HepG2 (cell line): Measurements from ENCODE around the gene AATF. TPM values are rescaled to one million over a fixed set of nuclear protein-coding genes. Genes with fewer than 3 reads are reported as not detected.

Experiments
- ARNTL ChIP-seq: sonication (generic); formaldehyde crosslinking; IDR thresholded peaks from 2 replicates; pipeline ENCODE4 v1.4.0; 2020; ENCODE audit warnings: mild to moderate bottlenecking, missing genetic modification reagents
- EEA1 ChIP-seq: sonication (generic); formaldehyde crosslinking; IDR thresholded peaks from 2 replicates; pipeline ENCODE4 v1.5.1; 2020; ENCODE audit warnings: mild to moderate bottlenecking, missing genetic modification reagents, borderline replicate concordance
- FOSL1 ChIP-seq: sonication (generic); formaldehyde crosslinking; IDR thresholded peaks from 2 replicates; pipeline ENCODE4 v1.9.0; 2021; ENCODE audit warnings: missing genetic modification reagents, borderline replicate concordance
- GTF2F1 ChIP-seq: fragments of 150-350 bp; IDR thresholded peaks from 2 replicates; pipeline ENCODE4 v1.6.1; 2014; ENCODE audit warnings: low read length
- NAIF1 ChIP-seq: sonication (generic); formaldehyde crosslinking; IDR thresholded peaks from 2 replicates; pipeline ENCODE4 v1.5.0; 2020; ENCODE audit warnings: mild to moderate bottlenecking, missing genetic modification reagents, borderline replicate concordance
- NFKB2 ChIP-seq: sonication (generic); formaldehyde crosslinking; IDR thresholded peaks from 2 replicates; pipeline ENCODE4 v1.4.0; 2020; ENCODE audit warnings: missing genetic modification reagents, borderline replicate concordance
- PCBP1 ChIP-seq: fragments of 200-400 bp; formaldehyde crosslinking; IDR thresholded peaks from 2 replicates; pipeline ENCODE4 v1.6.1; 2017; ENCODE audit warnings: mild to moderate bottlenecking, low read depth, low read length, borderline replicate concordance
- RCOR2 ChIP-seq: IDR thresholded peaks from 2 replicates; pipeline ENCODE4 v1.6.1; 2016; ENCODE audit warnings: missing biosample characterization, missing genetic modification reagents
- U2AF1 ChIP-seq: fragments of 200-400 bp; formaldehyde crosslinking; optimal IDR thresholded peaks from 2 replicates; pipeline ENCODE3; 2017; ENCODE audit warnings: mild to moderate bottlenecking, low read depth, low read length
- ZBTB38 ChIP-seq: sonication (generic); formaldehyde crosslinking; IDR thresholded peaks from 2 replicates; pipeline ENCODE4 v1.5.1; 2020; ENCODE audit warnings: mild to moderate bottlenecking, missing genetic modification reagents
- ZC3H13 ChIP-seq: sonication (generic); formaldehyde crosslinking; IDR thresholded peaks from 2 replicates; pipeline ENCODE4 v1.8.1; 2023; ENCODE audit warnings: mild to moderate bottlenecking, missing genetic modification reagents, moderate library complexity
- ZMYM2 ChIP-seq: sonication (generic); formaldehyde crosslinking; IDR thresholded peaks from 2 replicates; pipeline ENCODE4 v1.8.0; 2022; ENCODE audit warnings: mild to moderate bottlenecking, missing genetic modification reagents
- ZNF282 ChIP-seq: fragments of 450-650 bp; IDR thresholded peaks from 2 replicates; pipeline ENCODE4 v1.6.1; 2018; ENCODE audit not compliant: partially characterized antibody
- ZNF383 ChIP-seq: sonication (generic); formaldehyde crosslinking; IDR thresholded peaks from 2 replicates; pipeline ENCODE4 v1.4.0; 2020; ENCODE audit warnings: missing genetic modification reagents, mild to moderate bottlenecking, borderline replicate concordance
- ZNF501 ChIP-seq: sonication (generic); formaldehyde crosslinking; IDR thresholded peaks from 2 replicates; pipeline ENCODE4 v1.5.1; 2020; ENCODE audit warnings: mild to moderate bottlenecking, moderate library complexity, missing genetic modification reagents
- ZNF550 ChIP-seq: sonication (generic); formaldehyde crosslinking; IDR thresholded peaks from 2 replicates; pipeline ENCODE4 v1.4.0; 2020; ENCODE audit warnings: mild to moderate bottlenecking, missing genetic modification reagents, borderline replicate concordance
- ZNF737 ChIP-seq: sonication (generic); formaldehyde crosslinking; IDR thresholded peaks from 2 replicates; pipeline ENCODE4 v1.5.0; 2020; ENCODE audit warnings: missing genetic modification reagents, mild to moderate bottlenecking, borderline replicate concordance
- polyA plus RNA-seq, 8 experiments: library from polyadenylated mRNA; depleted of rRNA in 3 of 8; stranded (reverse) in 7 of 8; unstranded in 1 of 8; fragments of >200 nt; fragmentation: Illumina TruSeq in 4 of 8; extraction: Trizol in 4 of 8; gene quantifications; 2 replicates each; pipeline versions ENCODE4 v1.2.1 to v1.2.3, GENCODE V29; 2011 to 2016; ENCODE audit warnings: low read depth in 4 of 8, missing spikeins in 1 of 8, mixed read lengths in 1 of 8; ENCODE audit not compliant: insufficient read depth in 1 of 8
- total RNA-seq, 5 experiments: library from RNA; depleted of rRNA; stranded (reverse); fragments of >200 nt; fragmentation: Illumina TruSeq; extraction: Trizol; gene quantifications; 2 replicates each; pipeline ENCODE4 v1.2.3, GENCODE V29; 2016; ENCODE audit warnings: low read depth in 1 of 5
- TF ChIP-seq, protein P1 (sequence below): sonication (generic); formaldehyde crosslinking; IDR thresholded peaks from 2 replicates; pipeline ENCODE4 v1.4.0; 2020; ENCODE audit warnings: missing genetic modification reagents
- TF ChIP-seq, protein P2 (sequence below): sonication (generic); formaldehyde crosslinking; IDR thresholded peaks from one replicate; pipeline ENCODE4 v1.5.1; 2020; ENCODE audit warnings: mild to moderate bottlenecking, missing genetic modification reagents; ENCODE audit errors: not compliant biosample characterization
- TF ChIP-seq, protein P3 (sequence below): IDR thresholded peaks from 2 replicates; pipeline ENCODE4 v1.6.1; 2016; ENCODE audit warnings: missing compliant biosample characterization, missing genetic modification reagents, borderline replicate concordance

Gene AATF
- total and polyA plus RNA-seq, 2 of the 13 experiments (the other 11 are each of a cell fraction or from before 2014, with no cell fraction given): 9.1 to 53.3 TPM

DNA sequence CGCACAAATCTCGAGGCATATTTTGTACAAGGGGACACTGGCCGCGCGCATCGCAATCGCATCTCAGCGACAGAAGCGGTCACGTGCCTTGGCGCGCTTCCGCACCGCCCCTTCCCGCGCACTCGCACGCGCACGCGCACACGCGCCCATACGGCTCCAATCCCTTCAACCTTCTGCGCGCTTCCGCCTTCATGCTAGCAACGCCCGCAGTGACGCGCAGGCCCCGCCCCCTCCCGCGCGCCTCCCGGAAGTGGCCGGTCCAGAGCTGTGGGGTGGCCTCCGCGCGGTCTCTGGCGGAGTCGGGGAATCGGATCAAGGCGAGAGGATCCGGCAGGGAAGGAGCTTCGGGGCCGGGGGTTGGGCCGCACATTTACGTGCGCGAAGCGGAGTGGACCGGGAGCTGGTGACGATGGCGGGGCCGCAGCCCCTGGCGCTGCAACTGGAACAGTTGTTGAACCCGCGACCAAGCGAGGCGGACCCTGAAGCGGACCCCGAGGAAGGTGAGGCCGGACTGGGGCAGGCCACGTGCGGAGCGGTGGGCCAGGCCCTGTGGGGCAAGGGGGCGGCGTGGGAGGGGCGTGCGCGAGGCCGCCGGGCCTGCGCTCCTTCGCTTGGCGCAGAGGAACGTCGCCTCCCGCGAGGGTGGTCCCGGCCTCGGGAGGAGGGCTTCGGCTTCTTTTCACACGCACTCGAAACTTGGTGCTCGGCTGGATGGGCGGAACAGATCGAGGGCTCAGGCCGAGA lies at the start of gene AATF (continued):
- TF ChIP-seq ZNF282 (no peak), ZNF501 (CRISPR knock-in tag) (peak; percentile 99), NAIF1 (CRISPR knock-in tag) (peak; percentile 97), PCBP1 (no peak), NFKB2 (peak; percentile 100), GTF2F1 (no peak), RCOR2 (0 out of 2 replicates have a peak, but pooled peaks have one; percentile 23), ARNTL (CRISPR knock-in tag) (peak; percentile 93), ZNF737 (peak; percentile 98), U2AF1 (peak; percentile 2), ZNF383 (no peak), ZBTB38 (CRISPR knock-in tag) (peak; percentile 98), ZC3H13 (peak; percentile 95), ZNF550 (CRISPR knock-in tag) (no peak), FOSL1 (CRISPR knock-in tag) (peak; percentile 46; the same call in 1 of the 2 replicates), ZMYM2 (CRISPR knock-in tag) (no peak; the same call in 1 of the 2 replicates), EEA1 (CRISPR knock-in tag) (peak; percentile 99)
- TF ChIP-seq, protein P1, sequence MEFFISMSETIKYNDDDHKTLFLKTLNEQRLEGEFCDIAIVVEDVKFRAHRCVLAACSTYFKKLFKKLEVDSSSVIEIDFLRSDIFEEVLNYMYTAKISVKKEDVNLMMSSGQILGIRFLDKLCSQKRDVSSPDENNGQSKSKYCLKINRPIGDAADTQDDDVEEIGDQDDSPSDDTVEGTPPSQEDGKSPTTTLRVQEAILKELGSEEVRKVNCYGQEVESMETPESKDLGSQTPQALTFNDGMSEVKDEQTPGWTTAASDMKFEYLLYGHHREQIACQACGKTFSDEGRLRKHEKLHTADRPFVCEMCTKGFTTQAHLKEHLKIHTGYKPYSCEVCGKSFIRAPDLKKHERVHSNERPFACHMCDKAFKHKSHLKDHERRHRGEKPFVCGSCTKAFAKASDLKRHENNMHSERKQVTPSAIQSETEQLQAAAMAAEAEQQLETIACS (CRISPR knock-in tag): peak; percentile 96
- TF ChIP-seq, protein P2, sequence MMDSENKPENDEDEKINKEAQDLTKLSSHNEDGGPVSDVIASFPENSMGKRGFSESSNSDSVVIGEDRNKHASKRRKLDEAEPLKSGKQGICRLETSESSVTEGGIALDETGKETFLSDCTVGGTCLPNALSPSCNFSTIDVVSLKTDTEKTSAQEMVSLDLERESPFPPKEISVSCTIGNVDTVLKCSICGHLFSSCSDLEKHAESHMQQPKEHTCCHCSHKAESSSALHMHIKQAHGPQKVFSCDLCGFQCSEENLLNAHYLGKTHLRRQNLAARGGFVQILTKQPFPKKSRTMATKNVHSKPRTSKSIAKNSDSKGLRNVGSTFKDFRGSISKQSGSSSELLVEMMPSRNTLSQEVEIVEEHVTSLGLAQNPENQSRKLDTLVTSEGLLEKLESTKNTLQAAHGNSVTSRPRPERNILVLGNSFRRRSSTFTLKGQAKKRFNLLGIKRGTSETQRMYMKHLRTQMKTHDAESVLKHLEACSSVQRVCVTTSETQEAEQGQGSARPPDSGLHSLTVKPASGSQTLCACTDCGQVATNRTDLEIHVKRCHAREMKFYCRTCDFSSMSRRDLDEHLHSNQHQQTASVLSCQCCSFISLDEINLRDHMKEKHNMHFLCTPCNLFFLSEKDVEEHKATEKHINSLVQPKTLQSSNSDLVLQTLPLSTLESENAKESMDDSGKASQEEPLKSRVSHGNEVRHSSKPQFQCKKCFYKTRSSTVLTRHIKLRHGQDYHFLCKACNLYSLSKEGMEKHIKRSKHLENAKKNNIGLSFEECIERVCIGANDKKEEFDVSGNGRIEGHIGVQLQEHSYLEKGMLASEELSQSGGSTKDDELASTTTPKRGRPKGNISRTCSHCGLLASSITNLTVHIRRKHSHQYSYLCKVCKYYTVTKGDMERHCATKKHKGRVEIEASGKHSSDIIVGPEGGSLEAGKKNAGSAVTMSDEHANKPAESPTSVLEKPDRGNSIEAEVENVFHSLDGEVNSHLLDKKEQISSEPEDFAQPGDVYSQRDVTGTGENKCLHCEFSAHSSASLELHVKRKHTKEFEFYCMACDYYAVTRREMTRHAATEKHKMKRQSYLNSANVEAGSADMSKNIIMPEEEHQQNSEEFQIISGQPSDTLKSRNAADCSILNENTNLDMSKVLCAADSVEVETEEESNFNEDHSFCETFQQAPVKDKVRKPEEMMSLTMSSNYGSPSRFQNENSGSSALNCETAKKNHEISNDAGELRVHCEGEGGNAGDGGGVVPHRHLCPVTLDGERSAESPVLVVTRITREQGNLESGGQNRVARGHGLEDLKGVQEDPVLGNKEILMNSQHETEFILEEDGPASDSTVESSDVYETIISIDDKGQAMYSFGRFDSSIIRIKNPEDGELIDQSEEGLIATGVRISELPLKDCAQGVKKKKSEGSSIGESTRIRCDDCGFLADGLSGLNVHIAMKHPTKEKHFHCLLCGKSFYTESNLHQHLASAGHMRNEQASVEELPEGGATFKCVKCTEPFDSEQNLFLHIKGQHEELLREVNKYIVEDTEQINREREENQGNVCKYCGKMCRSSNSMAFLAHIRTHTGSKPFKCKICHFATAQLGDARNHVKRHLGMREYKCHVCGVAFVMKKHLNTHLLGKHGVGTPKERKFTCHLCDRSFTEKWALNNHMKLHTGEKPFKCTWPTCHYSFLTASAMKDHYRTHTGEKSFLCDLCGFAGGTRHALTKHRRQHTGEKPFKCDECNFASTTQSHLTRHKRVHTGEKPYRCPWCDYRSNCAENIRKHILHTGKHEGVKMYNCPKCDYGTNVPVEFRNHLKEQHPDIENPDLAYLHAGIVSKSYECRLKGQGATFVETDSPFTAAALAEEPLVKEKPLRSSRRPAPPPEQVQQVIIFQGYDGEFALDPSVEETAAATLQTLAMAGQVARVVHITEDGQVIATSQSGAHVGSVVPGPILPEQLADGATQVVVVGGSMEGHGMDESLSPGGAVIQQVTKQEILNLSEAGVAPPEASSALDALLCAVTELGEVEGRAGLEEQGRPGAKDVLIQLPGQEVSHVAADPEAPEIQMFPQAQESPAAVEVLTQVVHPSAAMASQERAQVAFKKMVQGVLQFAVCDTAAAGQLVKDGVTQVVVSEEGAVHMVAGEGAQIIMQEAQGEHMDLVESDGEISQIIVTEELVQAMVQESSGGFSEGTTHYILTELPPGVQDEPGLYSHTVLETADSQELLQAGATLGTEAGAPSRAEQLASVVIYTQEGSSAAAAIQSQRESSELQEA (CRISPR knock-in tag): peak; percentile 99
- TF ChIP-seq, protein P3, sequence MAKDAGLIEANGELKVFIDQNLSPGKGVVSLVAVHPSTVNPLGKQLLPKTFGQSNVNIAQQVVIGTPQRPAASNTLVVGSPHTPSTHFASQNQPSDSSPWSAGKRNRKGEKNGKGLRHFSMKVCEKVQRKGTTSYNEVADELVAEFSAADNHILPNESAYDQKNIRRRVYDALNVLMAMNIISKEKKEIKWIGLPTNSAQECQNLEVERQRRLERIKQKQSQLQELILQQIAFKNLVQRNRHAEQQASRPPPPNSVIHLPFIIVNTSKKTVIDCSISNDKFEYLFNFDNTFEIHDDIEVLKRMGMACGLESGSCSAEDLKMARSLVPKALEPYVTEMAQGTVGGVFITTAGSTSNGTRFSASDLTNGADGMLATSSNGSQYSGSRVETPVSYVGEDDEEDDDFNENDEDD (CRISPR knock-in tag): peak; percentile 100
